Measurements from ENCODE around the gene CYTH3. TPM values are rescaled to one million over a fixed set of nuclear protein-coding genes. Genes with fewer than 3 reads are reported as not detected.
"Not testable (repeated sequence)": the region's sequence is repeated elsewhere in the genome, so short reads cannot be mapped to it uniquely, and the experiment has no call there.

CYTH3 gene
- total RNA-seq, 2 experiments from 2014 or later = 1.9 to 2.3 TPM

DNA sequence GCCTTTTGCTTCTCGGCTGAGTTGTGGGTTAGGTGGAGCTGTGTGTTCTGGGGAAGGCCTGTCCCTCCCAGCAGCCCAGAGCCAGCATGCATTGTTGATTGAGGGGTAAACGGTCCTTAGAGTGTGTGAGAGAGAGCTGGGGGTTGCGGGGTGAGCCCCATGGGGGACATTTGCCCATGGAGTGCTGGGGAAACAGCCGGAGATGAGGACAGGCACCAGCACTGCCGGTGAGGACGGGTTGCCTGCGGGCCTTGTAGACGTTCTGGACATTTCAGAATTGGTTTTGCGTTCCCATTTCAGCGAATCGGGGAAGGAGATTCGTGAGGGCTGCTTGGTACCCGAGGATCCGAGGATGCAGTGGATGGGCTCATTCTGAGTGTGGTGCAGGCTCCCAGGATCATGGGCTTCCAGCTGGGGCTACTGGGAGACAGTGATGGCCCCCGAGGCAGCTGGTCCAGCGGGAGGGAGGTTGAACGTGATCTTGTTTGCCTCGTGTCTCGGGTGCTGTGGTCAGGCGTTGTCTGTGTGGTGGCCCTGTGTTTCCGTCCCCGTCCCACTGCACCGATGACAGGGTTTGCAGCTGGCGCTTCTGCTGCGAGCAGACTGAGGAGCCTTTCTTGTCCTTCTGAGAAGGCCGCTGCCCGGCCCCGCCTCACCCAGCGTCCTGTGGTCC is 113.9 kb downstream of the CYTH3 start:
- no peaks in the 10 kb centered on the region for H3K27me3 Mint-ChIP-seq (ENCODE audit: low read depth)
- CTCF ChIA-PET = no interaction called here
- H3K36me3 Mint-ChIP-seq (ENCODE audit: low read depth) = peaks cover 53% of the 10 kb centered on the region
- ATAC-seq (no peak), DNase-seq (no peak)
- H3K4me1 Mint-ChIP-seq (ENCODE audit: low read depth) = peaks cover 25% of the 10 kb centered on the region
- no peak overlapping the region for H3K27ac Mint-ChIP-seq
- H3K9me3 Mint-ChIP-seq (ENCODE audit: insufficient read depth) = no peaks in the 10 kb centered on the region
- no peak overlapping the region for H3K4me3 Mint-ChIP-seq
- POLR2A ChIA-PET = no interaction called here

DNA sequence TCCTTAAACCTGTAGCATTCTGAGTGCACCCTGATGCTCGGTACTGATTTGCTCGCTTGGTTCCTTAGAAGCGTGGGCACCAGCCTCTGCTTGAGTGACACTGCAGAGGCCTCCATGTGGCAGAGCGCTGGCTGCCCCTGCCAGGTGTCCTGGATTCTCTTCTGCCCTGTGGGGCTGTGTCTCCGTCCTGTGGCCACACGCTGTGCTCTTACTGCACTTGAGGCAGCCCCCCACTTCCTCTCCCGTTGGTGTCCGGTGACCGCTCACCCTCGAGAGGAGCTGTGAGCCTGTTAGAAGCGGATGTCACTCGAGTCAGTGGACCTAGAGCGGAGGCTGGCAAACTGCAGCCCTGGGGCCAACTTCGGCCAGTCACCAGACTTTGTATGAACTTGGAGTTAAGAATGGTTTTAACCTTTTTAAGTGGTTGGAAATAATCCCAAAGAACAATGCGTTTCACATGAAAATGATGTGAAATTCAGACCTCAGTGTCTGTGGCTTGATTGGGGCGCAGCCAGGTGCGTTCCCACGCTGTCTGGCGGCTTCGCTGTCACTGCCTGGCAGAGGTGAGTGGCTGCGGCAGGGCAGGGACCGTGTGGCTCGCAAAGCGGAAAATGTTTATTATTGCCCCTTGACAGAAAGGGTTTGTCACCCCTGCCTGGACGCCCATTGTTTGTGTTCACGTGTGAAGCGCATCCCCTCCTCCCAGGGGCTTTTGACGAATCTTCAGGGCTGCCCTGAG is 114.6 kb downstream of the CYTH3 start:
- H3K4me3 Mint-ChIP-seq = no peak overlapping the region
- H3K4me1 Mint-ChIP-seq (ENCODE audit: low read depth) = peaks cover 21% of the 10 kb centered on the region
- H3K9me3 Mint-ChIP-seq (ENCODE audit: insufficient read depth) = no peaks in the 10 kb centered on the region
- H3K27me3 Mint-ChIP-seq (ENCODE audit: low read depth) = no peaks in the 10 kb centered on the region
- peaks cover 56% of the 10 kb centered on the region for H3K36me3 Mint-ChIP-seq (ENCODE audit: low read depth)
- ChIA-PET CTCF (no interaction called here), POLR2A (no interaction called here)
- ATAC-seq (no peak), DNase-seq (no peak)
- H3K27ac Mint-ChIP-seq = peak overlapping the region; percentile 61

DNA sequence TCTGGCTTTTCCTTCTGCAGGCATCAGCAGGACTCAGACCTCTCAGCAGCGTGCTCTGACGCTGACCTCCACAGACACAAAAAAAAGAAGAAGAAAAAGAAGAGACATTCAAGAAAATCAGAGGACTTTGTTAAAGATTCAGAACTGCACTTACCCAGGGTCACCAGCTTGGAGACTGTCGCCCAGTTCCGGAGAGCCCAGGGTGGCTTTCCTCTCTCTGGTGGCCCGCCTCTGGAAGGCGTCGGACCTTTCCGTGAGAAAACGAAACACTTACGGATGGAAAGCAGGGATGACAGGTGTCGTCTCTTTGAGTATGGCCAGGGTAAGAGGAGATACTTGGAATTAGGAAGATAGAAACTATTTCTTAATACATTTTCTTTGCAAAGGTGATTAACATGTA is 115.7 kb downstream of the CYTH3 start:
- peaks cover 11% of the 10 kb centered on the region for H3K4me1 Mint-ChIP-seq (ENCODE audit: low read depth)

DNA sequence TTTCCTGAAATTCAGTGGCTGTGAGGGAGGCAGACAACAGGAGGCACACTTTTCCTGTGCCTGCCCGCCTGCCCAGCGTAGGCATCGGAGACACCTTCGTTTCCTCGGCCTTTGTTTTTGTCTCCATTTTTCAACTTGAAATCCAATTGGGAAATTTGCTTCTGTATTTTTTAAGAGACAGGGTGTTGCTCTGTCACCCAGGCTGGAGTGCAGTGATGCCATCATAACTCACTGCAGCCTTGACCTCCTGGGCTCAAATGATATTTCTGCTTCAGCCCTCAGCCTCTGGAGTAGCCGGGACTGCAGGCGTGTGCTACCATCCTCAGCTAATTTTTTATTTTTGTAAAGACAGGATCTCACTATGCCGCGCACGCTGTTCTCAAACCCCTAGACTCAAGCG is 116.8 kb downstream of the CYTH3 start:
- Mint-ChIP-seq H3K27me3 (ENCODE audit: low read depth) (no peaks in the 10 kb centered on the region), H3K4me3 (no peak overlapping the region), H3K36me3 (ENCODE audit: low read depth) (peaks cover 58% of the 10 kb centered on the region), H3K27ac (no peak overlapping the region), H3K9me3 (ENCODE audit: insufficient read depth) (no peaks in the 10 kb centered on the region), H3K4me1 (ENCODE audit: low read depth) (peaks cover 1% of the 10 kb centered on the region)
- ChIA-PET CTCF (no interaction called here), POLR2A (no interaction called here)
- no peak for ATAC-seq
- DNase-seq = no peak

More for the DNA sequence above, 115.7 kb downstream of the CYTH3 start:
- POLR2A ChIA-PET = no interaction called here
- DNase-seq (no peak), ATAC-seq (no peak)
- Mint-ChIP-seq H3K27ac (no peak overlapping the region), H3K4me3 (no peak overlapping the region), H3K27me3 (ENCODE audit: low read depth) (no peaks in the 10 kb centered on the region), H3K9me3 (ENCODE audit: insufficient read depth) (no peaks in the 10 kb centered on the region), H3K36me3 (ENCODE audit: low read depth) (peaks cover 64% of the 10 kb centered on the region)
- CTCF ChIA-PET = no interaction called here

DNA sequence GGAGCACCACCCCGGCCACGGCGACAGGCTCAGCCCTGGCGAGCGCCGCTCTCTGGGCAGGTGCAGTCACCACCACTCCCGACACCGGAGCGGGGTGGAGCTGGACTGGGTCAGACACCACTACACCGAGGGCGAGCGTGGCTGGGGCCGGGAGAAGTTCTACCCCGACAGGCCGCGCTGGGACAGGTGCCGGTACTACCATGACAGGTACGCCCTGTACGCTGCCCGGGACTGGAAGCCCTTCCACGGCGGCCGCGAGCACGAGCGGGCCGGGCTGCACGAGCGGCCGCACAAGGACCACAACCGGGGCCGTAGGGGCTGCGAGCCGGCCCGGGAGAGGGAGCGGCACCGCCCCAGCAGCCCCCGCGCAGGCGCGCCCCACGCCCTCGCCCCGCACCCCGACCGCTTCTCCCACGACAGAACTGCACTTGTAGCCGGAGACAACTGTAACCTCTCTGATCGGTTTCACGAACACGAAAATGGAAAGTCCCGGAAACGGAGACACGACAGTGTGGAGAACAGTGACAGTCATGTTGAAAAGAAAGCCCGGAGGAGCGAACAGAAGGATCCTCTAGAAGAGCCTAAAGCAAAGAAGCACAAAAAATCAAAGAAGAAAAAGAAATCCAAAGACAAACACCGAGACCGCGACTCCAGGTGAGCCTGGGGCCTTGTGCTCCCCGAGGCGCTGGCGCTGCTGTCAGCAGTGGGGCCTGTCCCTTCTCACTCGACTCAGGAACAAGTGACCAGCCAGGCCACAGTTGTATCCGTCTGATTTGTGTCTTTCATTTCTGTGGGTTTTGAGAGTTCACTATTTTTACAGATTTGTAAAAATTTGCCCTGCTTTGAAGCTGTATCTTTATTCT is 117.7 kb downstream of the CYTH3 start:
- ChIA-PET CTCF (no interaction called here), POLR2A (no interaction called here)
- Mint-ChIP-seq H3K9me3 (ENCODE audit: insufficient read depth) (no peaks in the 10 kb centered on the region), H3K36me3 (ENCODE audit: low read depth) (peaks cover 54% of the 10 kb centered on the region), H3K4me3 (no peak overlapping the region), H3K27ac (no peak overlapping the region), H3K27me3 (ENCODE audit: low read depth) (no peaks in the 10 kb centered on the region), H3K4me1 (ENCODE audit: low read depth) (no peaks in the 10 kb centered on the region)
- ATAC-seq = no peak
- DNase-seq = no peak

DNA sequence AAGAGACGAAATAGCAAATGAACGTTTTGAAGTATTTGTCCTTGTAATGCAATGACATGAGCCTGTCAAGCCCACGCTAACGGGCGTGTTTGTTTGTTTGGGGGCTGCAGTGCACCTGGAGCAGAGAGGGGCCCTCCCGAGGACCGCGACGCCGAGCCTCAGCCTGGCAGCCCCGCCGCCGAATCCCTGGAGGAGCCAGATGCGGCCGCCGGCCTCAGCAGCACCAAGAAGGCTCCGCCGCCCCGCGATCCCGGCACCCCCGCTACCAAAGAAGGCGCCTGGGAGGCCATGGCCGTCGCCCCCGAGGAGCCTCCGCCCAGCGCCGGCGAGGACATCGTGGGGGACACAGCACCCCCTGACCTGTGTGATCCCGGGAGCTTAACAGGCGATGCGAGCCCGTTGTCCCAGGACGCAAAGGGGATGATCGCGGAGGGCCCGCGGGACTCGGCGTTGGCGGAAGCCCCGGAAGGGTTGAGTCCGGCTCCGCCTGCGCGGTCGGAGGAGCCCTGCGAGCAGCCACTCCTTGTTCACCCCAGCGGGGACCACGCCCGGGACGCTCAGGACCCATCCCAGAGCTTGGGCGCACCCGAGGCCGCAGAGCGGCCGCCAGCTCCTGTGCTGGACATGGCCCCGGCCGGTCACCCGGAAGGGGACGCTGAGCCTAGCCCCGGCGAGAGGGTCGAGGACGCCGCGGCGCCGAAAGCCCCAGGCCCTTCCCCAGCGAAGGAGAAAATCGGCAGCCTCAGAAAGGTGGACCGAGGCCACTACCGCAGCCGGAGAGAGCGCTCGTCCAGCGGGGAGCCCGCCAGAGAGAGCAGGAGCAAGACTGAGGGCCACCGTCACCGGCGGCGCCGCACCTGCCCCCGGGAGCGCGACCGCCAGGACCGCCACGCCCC is 118.5 kb downstream of the CYTH3 start:
- POLR2A ChIA-PET = no interaction called here
- no peak for DNase-seq
- H3K36me3 Mint-ChIP-seq (ENCODE audit: low read depth) = peaks cover 56% of the 10 kb centered on the region
- H3K27ac Mint-ChIP-seq = no peak overlapping the region
- H3K27me3 Mint-ChIP-seq (ENCODE audit: low read depth) = no peaks in the 10 kb centered on the region
- H3K4me1 Mint-ChIP-seq (ENCODE audit: low read depth) = no peaks in the 10 kb centered on the region
- H3K9me3 Mint-ChIP-seq (ENCODE audit: insufficient read depth) = no peaks in the 10 kb centered on the region
- ATAC-seq = no peak
- CTCF ChIA-PET = no interaction called here
- H3K4me3 Mint-ChIP-seq = no peak overlapping the region

DNA sequence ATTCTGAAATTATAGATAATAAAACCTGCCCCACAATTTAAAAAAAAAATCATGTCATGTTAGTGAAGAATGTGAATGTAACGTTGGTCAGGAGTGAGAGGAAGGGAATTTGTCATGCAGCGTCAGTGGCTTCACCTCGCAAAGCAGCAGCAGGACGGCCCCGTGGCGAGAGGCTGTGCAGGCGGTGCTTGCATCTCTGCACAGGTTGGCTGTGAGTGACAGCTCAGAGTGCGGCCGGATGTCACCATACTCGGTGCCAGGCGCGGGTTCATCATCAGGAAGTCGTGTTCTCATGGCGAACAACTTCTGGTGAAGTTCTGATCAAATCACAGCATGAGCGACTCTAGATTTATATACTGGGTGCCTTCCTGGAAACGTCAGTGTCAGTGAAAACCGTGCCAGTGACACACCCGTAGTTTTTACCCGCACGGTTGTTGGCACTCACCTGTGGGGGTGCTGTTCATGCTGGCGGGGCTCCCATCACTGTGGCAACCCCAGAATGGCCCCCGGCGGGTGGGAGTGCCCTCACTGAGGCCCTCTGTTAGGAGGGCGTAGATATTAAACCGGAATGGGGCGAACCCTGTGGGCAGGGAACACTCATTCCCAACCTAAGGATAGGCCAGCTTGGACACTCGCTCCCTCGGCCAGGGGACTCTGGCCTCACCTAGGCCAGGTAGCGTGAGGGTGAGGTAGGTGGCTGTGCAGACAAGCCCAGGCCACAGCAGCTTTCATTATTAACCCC is 120.3 kb downstream of the CYTH3 start:
- H3K4me3 Mint-ChIP-seq = no peak overlapping the region
- no peaks in the 10 kb centered on the region for H3K27me3 Mint-ChIP-seq (ENCODE audit: low read depth)
- CTCF ChIA-PET = no interaction called here
- H3K36me3 Mint-ChIP-seq (ENCODE audit: low read depth) = peaks cover 58% of the 10 kb centered on the region
- ATAC-seq (no peak), DNase-seq (no peak)
- no peaks in the 10 kb centered on the region for H3K4me1 Mint-ChIP-seq (ENCODE audit: low read depth)
- POLR2A ChIA-PET = no interaction called here
- no peak overlapping the region for H3K27ac Mint-ChIP-seq
- H3K9me3 Mint-ChIP-seq (ENCODE audit: insufficient read depth) = no peaks in the 10 kb centered on the region

DNA sequence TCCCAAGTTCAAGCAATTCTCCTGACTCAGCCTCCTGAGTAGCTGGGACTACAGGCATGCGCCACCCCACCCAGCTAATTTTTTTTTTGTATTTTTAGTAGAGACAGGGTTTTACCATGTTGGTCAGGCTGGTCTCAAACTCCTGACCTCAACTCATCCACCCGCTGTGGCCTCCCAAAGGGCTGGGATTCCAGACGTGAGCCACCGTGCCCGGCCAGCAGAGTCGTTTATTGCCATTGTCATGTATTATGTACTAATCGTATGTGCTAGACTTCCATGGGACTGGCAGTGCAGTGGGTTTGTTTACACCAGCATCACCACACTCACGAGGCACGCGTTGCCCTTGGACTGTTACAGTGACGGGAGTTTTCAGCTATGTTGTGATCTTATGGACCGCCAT is 120.9 kb downstream of the CYTH3 start:
- CTCF ChIA-PET, POLR2A ChIA-PET: not testable (repeated sequence)

DNA sequence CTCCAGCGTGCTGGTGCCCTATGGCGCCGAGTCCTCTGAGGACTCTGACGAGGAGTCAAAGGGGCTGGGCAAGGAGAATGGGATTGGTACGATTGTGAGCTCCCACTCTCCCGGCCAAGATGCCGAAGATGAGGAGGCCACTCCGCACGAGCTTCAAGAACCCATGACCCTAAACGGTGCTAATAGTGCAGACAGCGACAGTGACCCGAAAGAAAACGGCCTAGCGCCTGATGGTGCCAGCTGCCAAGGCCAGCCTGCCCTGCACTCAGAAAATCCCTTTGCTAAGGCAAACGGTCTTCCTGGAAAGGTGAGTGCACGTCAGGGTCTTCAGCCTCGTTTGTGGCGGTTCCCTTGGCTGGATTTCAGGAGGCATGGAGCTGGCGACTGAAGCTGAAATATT is 122.4 kb downstream of the CYTH3 start:
- H3K4me3 Mint-ChIP-seq = no peak overlapping the region
- CTCF ChIA-PET = no interaction called here
- H3K4me1 Mint-ChIP-seq (ENCODE audit: low read depth) = no peaks in the 10 kb centered on the region
- H3K36me3 Mint-ChIP-seq (ENCODE audit: low read depth) = peaks cover 57% of the 10 kb centered on the region
- POLR2A ChIA-PET = no interaction called here
- ATAC-seq (no peak), DNase-seq (no peak)
- H3K9me3 Mint-ChIP-seq (ENCODE audit: insufficient read depth) = no peaks in the 10 kb centered on the region
- H3K27ac Mint-ChIP-seq = no peak overlapping the region
- H3K27me3 Mint-ChIP-seq (ENCODE audit: low read depth) = no peaks in the 10 kb centered on the region

More for the DNA sequence above, 120.9 kb downstream of the CYTH3 start:
- not testable (repeated sequence) for DNase-seq; H3K4me1 Mint-ChIP-seq (ENCODE audit: low read depth); H3K4me3 Mint-ChIP-seq; H3K27ac Mint-ChIP-seq; H3K27me3 Mint-ChIP-seq (ENCODE audit: low read depth); H3K9me3 Mint-ChIP-seq (ENCODE audit: insufficient read depth); ATAC-seq
- H3K36me3 Mint-ChIP-seq (ENCODE audit: low read depth) = peaks cover 59% of the 10 kb centered on the region

DNA sequence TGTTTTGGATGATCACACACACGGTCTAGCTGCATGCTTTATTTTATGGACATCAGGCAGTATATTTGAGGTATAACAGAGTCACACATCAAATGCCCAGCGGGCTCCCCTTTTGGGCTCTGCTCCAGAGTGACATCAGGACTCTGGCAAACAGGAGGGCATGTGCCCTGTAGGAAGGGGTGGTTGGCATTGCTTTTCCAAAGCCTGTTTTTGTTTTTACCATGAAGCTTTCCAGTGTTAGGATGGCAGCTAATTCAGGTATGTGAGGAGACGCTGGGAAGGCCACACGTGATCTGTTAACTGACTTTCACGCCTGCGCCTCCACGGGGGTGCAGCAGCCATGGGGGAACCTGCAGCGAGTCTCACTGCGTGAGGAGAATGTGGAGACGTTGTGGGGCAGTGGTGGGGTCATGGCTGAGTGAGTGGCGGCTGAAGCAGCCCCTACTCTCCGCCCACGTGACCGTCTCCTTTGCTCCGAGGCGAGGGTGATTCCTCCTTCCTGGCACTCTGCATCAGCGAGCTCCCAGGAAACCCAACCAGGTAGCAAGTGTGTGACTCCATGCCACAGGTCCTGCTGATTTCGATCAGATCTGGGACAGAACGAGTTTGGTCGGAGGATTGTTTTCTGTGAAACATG is 123.6 kb downstream of the CYTH3 start:
- no peak for DNase-seq
- H3K9me3 Mint-ChIP-seq (ENCODE audit: insufficient read depth) = no peaks in the 10 kb centered on the region
- peaks cover 64% of the 10 kb centered on the region for H3K36me3 Mint-ChIP-seq (ENCODE audit: low read depth)
- H3K4me1 Mint-ChIP-seq (ENCODE audit: low read depth) = peaks cover 7% of the 10 kb centered on the region
- POLR2A ChIA-PET = no interaction called here
- no peak overlapping the region for H3K4me3 Mint-ChIP-seq
- H3K27me3 Mint-ChIP-seq (ENCODE audit: low read depth) = no peaks in the 10 kb centered on the region
- no peak for ATAC-seq
- H3K27ac Mint-ChIP-seq = peak overlapping the region; percentile 20
- CTCF ChIA-PET = no interaction called here

DNA sequence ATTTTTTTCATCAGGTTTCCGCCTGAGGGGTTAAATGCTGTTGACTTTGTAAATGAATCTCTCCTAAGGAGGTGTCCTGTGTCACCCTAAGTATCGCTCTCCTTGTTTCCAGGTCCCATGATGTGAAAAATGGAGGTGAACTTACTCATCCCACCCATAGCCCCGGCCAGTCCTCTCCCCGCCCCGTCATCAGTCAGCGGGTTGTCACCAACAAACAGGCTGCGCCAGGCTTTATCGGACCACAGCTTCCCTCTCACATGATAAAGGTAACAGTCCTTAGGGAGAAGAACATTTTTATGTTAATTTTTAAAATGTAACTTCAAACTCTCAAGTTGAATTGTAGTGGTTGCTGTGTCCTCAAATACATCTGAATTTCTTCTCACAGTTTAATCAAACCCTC is 124.8 kb downstream of the CYTH3 start:
- H3K4me3 Mint-ChIP-seq = no peak overlapping the region
- ATAC-seq (no peak), DNase-seq (no peak)
- H3K9me3 Mint-ChIP-seq (ENCODE audit: insufficient read depth) = no peaks in the 10 kb centered on the region
- peaks cover 69% of the 10 kb centered on the region for H3K36me3 Mint-ChIP-seq (ENCODE audit: low read depth)
- H3K4me1 Mint-ChIP-seq (ENCODE audit: low read depth) = peaks cover 18% of the 10 kb centered on the region
- no peaks in the 10 kb centered on the region for H3K27me3 Mint-ChIP-seq (ENCODE audit: low read depth)
- CTCF ChIA-PET = no interaction called here
- POLR2A ChIA-PET = no interaction called here
- H3K27ac Mint-ChIP-seq = no peak overlapping the region

All from activated CD8-positive, alpha-beta T cell treated with anti-CD3 and anti-CD28 coated beads, Interleukin-2, amount 10 ng/mL, durations not matched to agents 7 days and 5 days (primary cell).